Psoas muscle (tissue), 8 donors: ENCODE results near the gene LRBA. TPM values are rescaled to one million over a fixed set of nuclear protein-coding genes. Genes with fewer than 3 reads are reported as not detected.

Experiments used
- ATAC-seq, 4 donors: fragments of 200-7000 bp; cut with Tn5 transposase; one replicate each; pipeline ENCODE4 v1.9.1; 2020; ENCODE audit warnings: moderate library complexity in 3 of 4, mild to moderate bottlenecking in 2 of 4
- DNase-seq, 2 donors: peaks; one replicate each; pipeline ENCODE4 v3.0.0-alpha.2; 2020
- H3K27ac ChIP-seq: fragments of 200-600 bp; one replicate; pipeline ENCODE4 v1.8.0; 2022
- H3K27me3 ChIP-seq, 3 donors: fragments of 200-600 bp in 1 of 3; one replicate each; pipeline versions ENCODE4 v1.6.1 to v1.8.0; 2013 to 2022; ENCODE audit warnings: low read length in 2 of 3, mild to moderate bottlenecking in 2 of 3, moderate library complexity in 1 of 3; ENCODE audit not compliant: insufficient read depth in 3 of 3
- H3K36me3 ChIP-seq, 2 donors: fragments of 200-600 bp in 1 of 2; one replicate each; pipeline versions ENCODE4 v1.6.1 to v1.8.0; 2013 to 2022; ENCODE audit warnings: low read depth in 1 of 2, mild to moderate bottlenecking in 1 of 2, moderate library complexity in 1 of 2; ENCODE audit not compliant: insufficient read depth in 1 of 2
- H3K4me1 ChIP-seq: fragments of 200-600 bp; one replicate; pipeline ENCODE4 v1.8.0; 2022
- H3K4me3 ChIP-seq: fragments of 200-600 bp; one replicate; pipeline ENCODE4 v1.8.0; 2022; ENCODE audit warnings: mild to moderate bottlenecking
- H3K9me3 ChIP-seq: fragments of 200-600 bp; one replicate; pipeline ENCODE4 v1.8.0; 2022
- WGBS, 3 donors: extraction: QIAGEN DNeasy Blood & Tissue Kit; methylation state at CpG; one replicate each; pipeline versions ENCODE4 v1.1.6 to v1.1.7; 2013; 5-methylcytosine and 5-hydroxymethylcytosine counted together
- intact Hi-C, 2 donors: fragments of 100-400 bp; cut with DNase I; formaldehyde crosslinking; loops; one replicate each; pipeline versions ENCODE4 v1.11.0 to v1.14.2; 2022
- polyA plus RNA-seq, 3 donors: library from polyadenylated mRNA; stranded (reverse); fragments of 200-250 nt; gene quantifications; one replicate each; pipeline ENCODE4 v1.2.3, GENCODE V29; 2013
- total RNA-seq, 4 donors: library from RNA; stranded (reverse); fragmentation: NEBNext Ultra II Directional in 2 of 4; extraction: Animal tissue kit (Norgen Biotek cat#: 25700) in 2 of 4; gene quantifications; one replicate each; pipeline versions ENCODE4 v1.2.1 to v1.2.4, GENCODE V29; 2021 to 2023
- TF ChIP-seq, protein P1 (sequence below): fragments of 200-600 bp; IDR thresholded peaks from one replicate; pipeline ENCODE4 v1.8.0; 2022; ENCODE audit warnings: antibody characterized with exemption
- donor health status: healthy with polysubstance abuse.
- donor health status: DM: no; HTN: no; CAD: no; lungs with moderate emphysema.
- donor health status: Bipolar disorder and iron deficiency.
- donor health status: healthy.
- donor health status: DM: yes; HTN: yes; CAD: no.
- donor health status: DM: no; HTN: no; CAD: no.
- donor health status: DM: no; HTN: no; CAD: no.
- donor health status: DM: yes; HTN: yes; CAD: no.

LRBA gene
- total and polyA plus RNA-seq, 7 donors = 2.9 to 10.6 (median 6.4) TPM

DNA sequence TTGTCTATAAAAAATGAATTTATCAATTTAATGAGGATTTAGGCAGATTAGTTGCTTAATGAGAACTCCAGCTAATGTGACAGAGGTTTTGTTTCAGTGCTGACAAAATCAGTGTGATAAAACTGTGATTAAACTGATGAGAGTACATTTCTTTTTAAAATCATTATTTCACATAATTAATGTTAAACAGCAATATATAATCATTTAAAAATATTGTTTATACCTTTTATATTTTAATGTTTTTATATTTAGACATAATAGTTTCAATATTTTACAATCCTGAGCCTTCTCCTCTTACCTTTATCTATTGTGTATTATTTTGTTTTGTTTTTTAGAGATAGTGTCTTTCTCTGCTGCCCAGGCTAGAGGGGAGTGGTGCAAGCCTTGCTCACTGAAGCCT, 480.3 kb downstream of the LRBA start:
- no peak overlapping the region for H3K4me3 ChIP-seq
- H3K4me1 ChIP-seq = no peaks in the 10 kb centered on the region
- no peak overlapping the region for H3K27ac ChIP-seq
- ATAC-seq (no peak), DNase-seq (no peak)
- H3K9me3 ChIP-seq = peaks cover 4% of the 10 kb centered on the region
- intact Hi-C loops = no loop called here
- no peaks in the 10 kb centered on the region for H3K27me3 ChIP-seq
- TF ChIP-seq, protein P1, sequence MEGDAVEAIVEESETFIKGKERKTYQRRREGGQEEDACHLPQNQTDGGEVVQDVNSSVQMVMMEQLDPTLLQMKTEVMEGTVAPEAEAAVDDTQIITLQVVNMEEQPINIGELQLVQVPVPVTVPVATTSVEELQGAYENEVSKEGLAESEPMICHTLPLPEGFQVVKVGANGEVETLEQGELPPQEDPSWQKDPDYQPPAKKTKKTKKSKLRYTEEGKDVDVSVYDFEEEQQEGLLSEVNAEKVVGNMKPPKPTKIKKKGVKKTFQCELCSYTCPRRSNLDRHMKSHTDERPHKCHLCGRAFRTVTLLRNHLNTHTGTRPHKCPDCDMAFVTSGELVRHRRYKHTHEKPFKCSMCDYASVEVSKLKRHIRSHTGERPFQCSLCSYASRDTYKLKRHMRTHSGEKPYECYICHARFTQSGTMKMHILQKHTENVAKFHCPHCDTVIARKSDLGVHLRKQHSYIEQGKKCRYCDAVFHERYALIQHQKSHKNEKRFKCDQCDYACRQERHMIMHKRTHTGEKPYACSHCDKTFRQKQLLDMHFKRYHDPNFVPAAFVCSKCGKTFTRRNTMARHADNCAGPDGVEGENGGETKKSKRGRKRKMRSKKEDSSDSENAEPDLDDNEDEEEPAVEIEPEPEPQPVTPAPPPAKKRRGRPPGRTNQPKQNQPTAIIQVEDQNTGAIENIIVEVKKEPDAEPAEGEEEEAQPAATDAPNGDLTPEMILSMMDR = no peak
- no peaks in the 10 kb centered on the region for H3K36me3 ChIP-seq

DNA sequence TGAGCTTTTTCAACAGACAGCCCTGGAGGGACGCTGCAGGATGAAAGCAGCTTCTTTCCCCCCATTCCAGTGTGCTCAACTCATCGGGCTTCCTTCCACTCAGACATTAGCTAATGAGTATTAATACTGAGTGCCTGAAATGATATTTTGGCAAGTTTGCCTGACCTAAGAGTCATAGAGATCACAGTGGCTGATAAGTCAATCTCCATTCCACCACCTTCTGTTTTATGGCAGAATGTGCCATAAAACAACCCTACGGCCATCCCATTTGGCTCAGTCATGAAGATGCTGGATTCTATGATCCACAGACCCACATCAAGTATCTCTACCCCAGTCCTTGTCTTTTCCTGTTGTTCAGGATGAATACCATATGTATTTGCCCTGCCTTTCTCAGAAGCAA, 481.4 kb downstream of the LRBA start:
- H3K27me3 ChIP-seq = no peaks in the 10 kb centered on the region
- WGBS, 3 donors = 83 to 90% (median 87%) methylated on average over 3 of the region's 3 CpGs
- intact Hi-C loops = no loop called here

DNA sequence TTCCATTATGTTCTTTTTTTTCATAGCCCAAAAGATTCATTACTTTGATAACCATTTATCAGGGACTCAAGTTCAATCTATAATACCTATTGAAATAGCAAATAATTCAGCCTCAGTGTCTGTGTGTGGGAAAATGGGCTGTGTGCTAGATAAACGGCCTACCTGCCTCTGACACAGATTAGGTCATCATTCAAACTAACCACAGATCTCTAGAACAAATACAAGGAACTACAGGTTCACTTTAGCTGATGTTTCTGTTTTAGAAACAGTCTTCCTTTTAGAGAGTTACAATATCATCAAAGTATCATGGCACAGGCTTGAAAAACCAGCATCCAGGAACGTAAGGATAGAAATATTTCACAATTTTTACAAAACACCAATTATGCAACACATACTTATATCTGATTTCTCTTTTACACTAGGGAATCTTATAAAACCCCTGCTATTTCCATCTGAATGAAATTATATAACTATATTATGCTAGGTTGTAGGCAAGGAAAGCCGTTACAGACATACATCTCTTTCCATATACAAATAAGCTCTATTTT, 489.7 kb downstream of the LRBA start:
- intact Hi-C loops = no loop called here
- WGBS, 3 donors = 82 to 92% (median 88%) methylated on average over 3 of the region's 3 CpGs
- Histone ChIP-seq H3K4me3 (no peak overlapping the region), H3K36me3 (no peaks in the 10 kb centered on the region), H3K27ac (no peak overlapping the region), H3K9me3 (no peaks in the 10 kb centered on the region), H3K27me3 (no peaks in the 10 kb centered on the region), H3K4me1 (no peaks in the 10 kb centered on the region)
- TF ChIP-seq, protein P1 = no peak
- ATAC-seq = no peak
- no peak for DNase-seq

More for the DNA sequence above, 481.4 kb downstream of the LRBA start:
- Histone ChIP-seq H3K36me3 (no peaks in the 10 kb centered on the region), H3K4me3 (no peak overlapping the region), H3K27ac (no peak overlapping the region), H3K9me3 (peaks cover 4% of the 10 kb centered on the region), H3K4me1 (no peaks in the 10 kb centered on the region)
- no peak for ATAC-seq
- no peak for DNase-seq
- TF ChIP-seq, protein P1 = no peak

DNA sequence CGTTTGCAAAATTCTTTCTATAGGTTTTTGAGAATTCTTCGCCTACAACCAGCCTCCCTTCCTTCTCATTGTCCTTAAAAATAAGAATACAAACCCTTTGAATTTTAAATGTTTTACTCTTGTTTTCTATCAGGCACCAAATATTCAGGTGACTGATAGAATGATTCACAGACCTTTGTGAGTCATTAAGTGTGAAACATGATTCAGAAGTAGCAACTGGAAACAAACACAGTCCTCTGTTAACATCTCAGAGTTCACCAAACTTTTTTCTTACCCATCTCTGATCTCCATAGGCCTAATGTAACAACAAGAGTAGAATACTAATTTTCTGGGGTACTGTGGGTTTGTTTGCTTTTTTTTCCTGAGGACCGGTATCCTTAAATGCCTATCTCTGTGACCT, 496.5 kb downstream of the LRBA start:
- WGBS, 3 donors = 83 to 96% (median 90%) methylated on average over 3 of the region's 3 CpGs
- TF ChIP-seq, protein P1 = no peak
- Histone ChIP-seq H3K36me3 (no peaks in the 10 kb centered on the region), H3K4me1 (no peaks in the 10 kb centered on the region), H3K4me3 (no peak overlapping the region), H3K27me3 (no peaks in the 10 kb centered on the region), H3K27ac (no peak overlapping the region), H3K9me3 (no peaks in the 10 kb centered on the region)
- ATAC-seq (no peak), DNase-seq (no peak)
- intact Hi-C loops = no loop called here

DNA sequence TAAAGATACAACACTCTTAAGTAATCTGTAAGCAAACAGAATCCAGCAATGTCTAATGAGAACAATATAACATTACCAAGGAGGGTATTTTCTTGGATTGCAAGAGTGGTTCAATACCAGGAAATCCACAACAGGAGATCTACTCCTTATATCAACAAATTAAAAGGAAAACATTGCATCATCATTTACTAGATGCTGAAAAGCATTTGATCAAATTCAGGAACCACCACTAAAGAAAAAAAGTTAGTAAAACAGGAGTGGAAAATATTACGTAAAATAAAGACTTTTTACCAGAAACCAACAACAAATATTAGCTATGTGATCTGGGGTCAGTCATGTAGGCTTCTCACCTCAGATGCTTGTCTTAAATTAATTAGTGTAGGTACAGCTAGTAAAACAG, 499.9 kb downstream of the LRBA start:
- Histone ChIP-seq H3K27me3 (no peaks in the 10 kb centered on the region), H3K36me3 (no peaks in the 10 kb centered on the region), H3K4me3 (no peak overlapping the region), H3K4me1 (no peaks in the 10 kb centered on the region), H3K27ac (no peak overlapping the region), H3K9me3 (peaks cover 3% of the 10 kb centered on the region)
- intact Hi-C loops = no loop called here
- DNase-seq (no peak), ATAC-seq (no peak)
- 90 to 95% (median 91%) methylated on average over 1 of the region's 1 CpG for WGBS, 3 donors
- TF ChIP-seq, protein P1 = no peak
